Measurements from ENCODE around the gene GRIK5.

DNA sequence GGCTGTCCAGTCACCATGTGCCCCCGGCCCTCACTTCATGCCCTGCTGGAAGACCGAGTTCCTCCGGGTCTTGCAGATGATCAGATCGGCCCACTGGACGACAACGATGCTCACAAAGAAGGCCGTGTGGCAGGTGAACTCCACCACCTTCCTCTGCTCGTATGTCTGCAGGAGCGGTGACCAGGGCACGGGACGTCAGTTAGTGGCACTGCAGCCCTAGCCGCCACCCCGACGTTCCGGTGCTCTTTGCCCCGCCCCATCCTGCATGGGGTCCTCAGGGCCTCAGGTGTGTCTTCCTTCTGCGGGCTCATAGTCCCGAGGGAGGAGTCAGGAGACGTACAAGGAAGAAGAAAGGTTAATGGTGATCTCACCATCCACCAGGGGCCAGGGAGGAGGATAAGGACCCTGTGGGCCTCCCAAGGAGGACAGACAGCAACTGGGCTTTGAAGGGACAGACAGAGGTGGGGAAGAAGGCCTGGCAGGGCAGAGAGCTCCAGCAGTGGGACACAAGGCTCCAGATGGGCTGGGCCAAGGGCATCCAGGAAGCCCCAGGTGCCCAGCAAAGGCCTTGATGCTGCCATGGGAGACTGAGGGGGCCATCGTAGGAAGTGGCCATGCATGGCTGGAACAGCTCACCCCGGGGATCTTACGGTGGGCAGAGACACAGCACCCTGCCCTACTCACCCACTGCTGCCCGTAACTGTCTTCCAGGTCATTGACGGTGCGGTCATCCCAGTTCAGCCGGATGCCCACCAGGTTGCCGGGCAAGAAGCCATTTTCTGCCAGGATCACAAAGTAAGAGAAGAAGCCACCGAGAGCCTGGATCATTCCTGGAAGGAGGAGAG lies 101.0 kb downstream of the GRIK5 start:
- TF ChIP-seq CTCF (conservative IDR thresholded peaks at IDR 0.05) (no peak), ZFX (IDR thresholded peaks at IDR 0.05) (no peak)
